Fibroblast of pulmonary artery (primary cell): ENCODE data around the gene PNPLA7.

ENCODE experiments used
- DNase-seq: peaks from one replicate; pipeline ENCODE4 v3.0.0-alpha.2; 2010; ENCODE audit warnings: low read depth
- H3K4me3 ChIP-seq: replicated peaks from 2 replicates; pipeline ENCODE4 v1.5.1; 2011; ENCODE audit warnings: low read depth, mild to moderate bottlenecking, control low read depth, low read length, moderate library complexity
- TF ChIP-seq, protein P1 (sequence below): IDR thresholded peaks from 2 replicates; pipeline ENCODE4 v1.5.1; 2011; ENCODE audit warnings: mild to moderate bottlenecking, control low read depth, low read length, inconsistent platforms; ENCODE audit errors: missing control alignments

Gene PNPLA7

GRCh38 chr9:137506702-137507171 lies 43.5 kb downstream of the PNPLA7 start:
- TF ChIP-seq, protein P1, sequence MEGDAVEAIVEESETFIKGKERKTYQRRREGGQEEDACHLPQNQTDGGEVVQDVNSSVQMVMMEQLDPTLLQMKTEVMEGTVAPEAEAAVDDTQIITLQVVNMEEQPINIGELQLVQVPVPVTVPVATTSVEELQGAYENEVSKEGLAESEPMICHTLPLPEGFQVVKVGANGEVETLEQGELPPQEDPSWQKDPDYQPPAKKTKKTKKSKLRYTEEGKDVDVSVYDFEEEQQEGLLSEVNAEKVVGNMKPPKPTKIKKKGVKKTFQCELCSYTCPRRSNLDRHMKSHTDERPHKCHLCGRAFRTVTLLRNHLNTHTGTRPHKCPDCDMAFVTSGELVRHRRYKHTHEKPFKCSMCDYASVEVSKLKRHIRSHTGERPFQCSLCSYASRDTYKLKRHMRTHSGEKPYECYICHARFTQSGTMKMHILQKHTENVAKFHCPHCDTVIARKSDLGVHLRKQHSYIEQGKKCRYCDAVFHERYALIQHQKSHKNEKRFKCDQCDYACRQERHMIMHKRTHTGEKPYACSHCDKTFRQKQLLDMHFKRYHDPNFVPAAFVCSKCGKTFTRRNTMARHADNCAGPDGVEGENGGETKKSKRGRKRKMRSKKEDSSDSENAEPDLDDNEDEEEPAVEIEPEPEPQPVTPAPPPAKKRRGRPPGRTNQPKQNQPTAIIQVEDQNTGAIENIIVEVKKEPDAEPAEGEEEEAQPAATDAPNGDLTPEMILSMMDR = no peak
- H3K4me3 ChIP-seq = no peak overlapping the region
- no peak for DNase-seq

DNA sequence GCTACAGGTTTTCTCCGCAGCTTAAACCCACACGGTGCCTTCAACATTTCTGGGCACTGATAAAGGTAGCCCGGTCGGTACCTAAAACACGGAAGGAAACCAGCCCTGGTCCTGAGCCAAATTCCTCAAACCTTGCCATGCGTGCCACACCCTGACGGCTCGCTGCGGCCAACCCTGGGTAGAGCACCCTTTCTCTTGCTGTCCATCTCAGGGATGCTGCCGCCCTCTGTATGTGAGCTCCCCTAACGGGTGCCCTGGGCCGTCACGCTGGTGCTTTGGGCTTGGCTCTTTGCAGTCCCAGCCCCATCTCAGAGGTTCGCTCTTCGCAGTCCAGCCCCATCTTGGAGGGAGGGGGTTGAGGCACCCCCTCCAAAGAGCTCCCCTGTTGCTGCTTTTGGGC lies 43.9 kb downstream of the PNPLA7 start:
- H3K4me3 ChIP-seq = no peak overlapping the region
- no peak for DNase-seq
- TF ChIP-seq, protein P1 = no peak

DNA sequence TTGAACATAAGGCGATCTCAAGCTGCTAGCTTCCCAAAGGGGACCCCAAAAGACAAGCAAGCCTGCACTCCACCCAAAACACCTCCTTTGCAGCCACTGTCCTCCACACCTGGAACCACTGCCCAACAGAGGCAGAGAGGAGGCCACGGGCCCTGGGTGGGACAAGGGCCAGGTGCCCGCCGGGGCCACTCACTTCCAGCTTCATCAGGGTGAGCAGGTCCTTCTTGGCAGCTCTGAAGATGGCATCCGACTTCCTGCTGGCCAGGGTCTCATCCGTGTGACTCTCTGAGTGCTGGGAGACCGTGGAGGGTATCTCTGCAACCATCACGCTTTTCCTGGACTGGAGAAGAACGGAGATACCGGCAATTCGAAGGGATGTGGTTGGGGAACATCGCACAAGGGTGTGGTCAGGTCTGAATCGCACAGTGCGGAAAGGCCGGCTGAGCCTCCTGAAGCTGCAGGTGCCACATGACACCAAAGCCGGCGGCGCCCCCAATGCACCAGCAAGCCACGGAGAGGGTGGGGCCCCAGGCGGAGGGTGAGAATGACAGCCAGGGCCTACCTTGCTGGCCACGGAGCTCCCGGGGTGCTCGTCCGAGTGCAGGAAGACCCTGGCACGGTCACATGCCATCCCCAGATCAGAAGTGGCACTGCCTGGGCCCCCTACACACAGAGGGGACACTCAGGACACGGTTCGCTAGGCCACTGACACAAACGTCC lies 44.6 kb downstream of the PNPLA7 start:
- TF ChIP-seq, protein P1 = no peak
- DNase-seq = no peak
- H3K4me3 ChIP-seq = no peak overlapping the region

- DNase-seq = no peak
- TF ChIP-seq, protein P1 = no peak
- H3K4me3 ChIP-seq = no peak overlapping the region
Observed at GRCh38 chr9:137504432-137504777, 45.8 kb downstream of the PNPLA7 start.

- TF ChIP-seq, protein P1 = no peak
- no peak overlapping the region for H3K4me3 ChIP-seq
- DNase-seq = no peak
Observed at GRCh38 chr9:137502008-137502911, 47.9 kb downstream of the PNPLA7 start.

GRCh38 chr9:137501457-137501856 lies 48.7 kb downstream of the PNPLA7 start:
- no peak for DNase-seq
- no peak overlapping the region for H3K4me3 ChIP-seq
- TF ChIP-seq, protein P1 = no peak
